GM21786 (cell line): ENCODE data around the gene ARHGEF12.

ENCODE experiments used
- ATAC-seq: cut with Tn5 transposase; IDR thresholded peaks from one replicate; pipeline ENCODE4 v1.9.1; 2021; ENCODE audit not compliant: unreplicated experiment

The ARHGEF12 gene

DNA sequence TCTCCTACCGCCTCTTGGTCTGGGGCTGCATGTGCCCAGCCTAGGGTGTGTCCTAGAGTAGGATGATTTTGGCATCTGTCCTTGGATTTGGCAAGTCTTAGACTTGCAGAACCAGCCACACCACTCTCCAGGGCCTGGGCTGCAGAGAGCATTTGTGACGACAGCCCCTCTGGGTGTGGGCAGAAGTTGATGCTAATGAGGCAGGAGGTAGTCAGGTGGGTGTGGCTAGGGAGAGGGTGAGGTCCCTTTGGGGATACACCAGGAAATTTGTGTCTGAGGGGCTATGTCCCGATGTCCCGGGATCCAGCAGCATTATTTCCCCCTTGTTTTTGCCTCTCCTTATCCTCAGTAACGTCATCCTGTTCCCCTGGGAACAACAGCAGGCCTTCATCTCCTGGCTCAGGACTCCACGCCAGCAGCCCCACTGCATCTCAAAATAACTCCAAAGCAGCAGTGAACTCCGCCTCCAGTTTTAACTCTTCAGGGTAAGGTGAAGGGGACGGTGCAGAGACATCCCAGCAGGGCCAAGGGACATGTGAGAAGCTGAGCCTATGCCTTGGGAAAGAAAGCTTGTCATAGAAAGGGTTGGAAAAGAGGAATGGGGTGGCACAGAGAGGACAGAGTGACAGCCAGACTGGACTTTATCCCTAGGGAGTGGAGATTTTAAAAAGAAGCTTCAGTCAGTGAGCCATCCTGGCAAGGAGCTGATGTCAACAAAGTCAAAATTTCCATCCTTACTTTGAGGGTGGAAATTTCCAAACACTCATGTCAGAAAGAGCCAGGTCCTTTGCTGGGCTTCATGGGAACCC lies 19.1 kb upstream of the ARHGEF12 start:
- ATAC-seq: no peak

GRCh38 chr11:120317689-120318480 lies 18.3 kb upstream of the ARHGEF12 start:
- ATAC-seq: no peak

GRCh38 chr11:120318906-120319305 lies 17.3 kb upstream of the ARHGEF12 start:
- no peak for ATAC-seq

DNA sequence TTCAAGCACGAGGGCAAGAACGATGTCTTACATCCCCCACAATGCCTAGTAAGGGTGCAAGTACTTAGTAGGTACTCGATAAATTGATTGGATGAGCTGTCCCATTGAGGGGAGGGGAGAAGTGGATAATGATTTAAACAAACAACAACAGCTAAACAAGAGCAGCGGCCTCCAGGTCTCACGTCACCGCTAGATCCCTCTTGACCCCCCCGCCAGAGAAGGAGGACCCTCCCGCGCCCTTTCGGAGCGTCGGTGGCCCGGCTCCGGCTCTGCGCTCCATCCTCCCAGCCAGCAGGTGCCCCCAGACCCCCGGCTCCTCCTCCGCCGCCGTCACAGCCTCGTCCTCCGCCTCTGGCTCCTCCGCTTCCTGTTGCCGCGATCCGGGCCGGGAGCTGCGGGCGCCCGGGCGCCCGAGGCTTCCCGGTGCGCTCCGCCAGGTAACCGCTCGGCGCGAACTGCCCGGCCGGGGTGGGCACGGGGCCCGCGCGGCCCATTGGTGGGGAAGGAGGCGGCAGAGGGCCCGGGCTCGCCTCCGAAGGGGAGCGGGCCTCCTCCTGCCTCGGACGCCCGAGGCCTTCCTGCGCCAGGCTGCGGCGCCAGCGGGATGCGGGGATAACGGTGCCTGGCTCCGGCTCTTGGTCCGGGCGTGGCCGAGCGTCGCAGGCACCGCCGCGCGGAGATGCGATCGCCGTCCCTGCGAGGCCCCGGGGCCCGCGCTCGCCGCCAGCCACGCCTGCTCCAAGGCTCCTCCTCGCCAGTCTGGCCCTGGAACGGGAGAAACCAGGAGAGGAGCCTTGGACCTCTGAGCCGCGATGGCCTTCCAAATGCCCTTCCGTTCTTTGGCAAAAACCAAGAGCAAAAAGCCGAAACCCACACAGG lies 11.0 kb upstream of the ARHGEF12 start, which contains the start of gene TLCD5:
TLCD5 (plus strand) TSS at position 368 of the 879 bp plus-strand sequence. CDS start 2,143 bp downstream, outside the sequence.
- peak; percentile 55 for ATAC-seq

DNA sequence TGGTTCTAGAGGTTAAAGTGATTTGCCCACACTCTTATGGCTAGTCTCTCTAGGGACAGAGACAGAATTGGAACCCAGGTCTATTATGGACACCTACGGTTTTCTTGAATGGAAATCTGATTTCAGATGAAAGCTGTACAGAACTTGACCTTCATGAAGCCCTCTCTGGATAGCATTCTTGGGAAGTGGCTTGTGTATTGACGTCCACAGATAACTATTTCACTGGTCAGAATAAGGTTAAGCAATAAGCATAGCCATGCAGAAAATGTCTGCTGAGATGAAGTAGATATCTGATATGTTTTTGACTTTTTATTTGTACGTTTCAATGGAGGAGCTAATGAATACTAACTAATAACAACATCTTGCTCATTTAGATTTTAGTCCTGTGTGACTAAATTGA lies 10.0 kb upstream of the ARHGEF12 start:
- ATAC-seq: no peak

GRCh38 chr11:120326845-120327281 lies 9.3 kb upstream of the ARHGEF12 start:
- no peak for ATAC-seq

DNA sequence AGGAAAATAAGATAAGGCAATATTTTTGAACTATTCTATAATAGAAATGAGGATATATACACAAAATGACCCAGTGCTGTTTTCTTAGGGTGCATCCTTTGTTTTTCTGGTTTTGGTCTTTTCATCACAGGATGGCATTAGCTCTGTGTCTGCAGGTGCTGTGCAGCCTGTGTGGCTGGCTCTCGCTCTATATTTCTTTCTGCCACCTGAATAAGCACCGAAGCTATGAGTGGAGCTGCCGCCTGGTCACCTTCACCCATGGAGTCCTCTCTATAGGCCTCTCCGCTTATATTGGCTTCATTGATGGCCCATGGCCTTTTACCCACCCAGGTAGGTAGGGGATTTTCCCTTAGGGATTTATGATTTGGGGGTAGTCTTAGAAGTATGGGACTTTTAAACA lies 8.9 kb upstream of the ARHGEF12 start:
- ATAC-seq: no peak

GRCh38 chr11:120329556-120329955 lies 6.7 kb upstream of the ARHGEF12 start:
- ATAC-seq: no peak

DNA sequence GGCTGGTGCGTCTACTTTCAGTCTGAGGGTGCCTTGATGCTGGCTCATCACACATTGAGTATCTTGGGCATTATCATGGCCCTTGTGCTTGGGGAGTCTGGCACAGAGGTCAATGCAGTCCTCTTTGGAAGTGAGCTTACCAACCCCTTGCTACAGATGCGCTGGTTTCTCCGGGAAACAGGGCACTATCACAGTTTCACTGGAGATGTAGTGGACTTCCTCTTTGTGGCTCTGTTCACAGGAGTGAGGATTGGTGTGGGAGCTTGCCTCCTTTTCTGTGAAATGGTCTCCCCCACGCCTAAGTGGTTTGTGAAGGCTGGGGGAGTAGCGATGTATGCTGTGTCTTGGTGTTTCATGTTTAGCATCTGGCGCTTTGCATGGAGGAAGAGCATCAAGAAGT lies 6.2 kb upstream of the ARHGEF12 start:
- no peak for ATAC-seq

GRCh38 chr11:120331301-120331996 lies 4.8 kb upstream of the ARHGEF12 start:
- no peak for ATAC-seq

- no peak for ATAC-seq
These were observed 3.1 kb upstream of the ARHGEF12 start for GRCh38 chr11:120332822-120333716.

- ATAC-seq: no peak
These were observed 2.4 kb upstream of the ARHGEF12 start for GRCh38 chr11:120333801-120334200.

DNA sequence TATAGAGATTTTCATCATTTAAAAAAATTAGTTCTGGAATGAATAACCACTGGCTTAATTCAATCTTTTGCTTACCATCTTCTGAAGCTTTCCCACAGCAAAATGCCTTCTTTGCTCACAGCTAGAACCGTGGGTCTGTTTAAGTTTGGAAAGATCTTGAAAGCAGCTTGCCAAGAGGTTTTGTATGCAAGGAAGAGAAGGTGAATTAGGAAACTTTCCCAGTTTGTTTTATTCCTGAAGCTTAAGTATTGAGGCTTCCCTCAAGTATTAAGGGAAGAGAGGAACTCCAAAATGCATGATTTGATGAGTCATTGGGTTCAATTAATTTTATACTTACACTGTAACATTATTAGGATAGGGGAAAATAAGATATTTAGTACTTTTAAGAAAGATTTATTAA lies 1.9 kb upstream of the ARHGEF12 start:
- ATAC-seq: no peak

DNA sequence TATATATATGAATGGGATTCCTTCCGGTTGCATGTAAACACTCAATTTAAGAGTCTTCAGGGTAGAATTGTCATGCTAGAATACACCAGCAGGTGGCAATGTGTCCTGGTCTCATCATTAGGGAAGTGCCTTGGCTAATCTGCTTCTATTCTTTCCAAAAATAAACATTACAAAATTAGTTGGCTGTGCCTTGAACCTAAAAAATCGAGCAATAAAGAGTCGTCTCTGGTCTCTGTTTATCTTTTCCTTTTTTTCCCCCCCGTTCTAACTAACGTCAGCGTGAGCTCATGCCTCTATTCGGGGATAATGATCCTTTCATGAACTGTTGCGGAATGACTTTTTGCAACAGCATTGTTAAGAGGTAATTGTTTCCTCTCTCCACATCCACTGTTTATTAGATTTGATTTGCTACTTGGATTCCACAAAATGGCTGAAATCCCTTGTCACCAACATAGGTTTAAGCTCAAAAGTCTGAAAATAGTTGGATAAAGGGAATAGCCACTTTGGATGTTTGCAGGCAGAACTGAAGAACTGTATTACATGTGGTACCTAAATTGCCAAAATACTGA lies 1.2 kb upstream of the ARHGEF12 start:
- ATAC-seq: no peak

DNA sequence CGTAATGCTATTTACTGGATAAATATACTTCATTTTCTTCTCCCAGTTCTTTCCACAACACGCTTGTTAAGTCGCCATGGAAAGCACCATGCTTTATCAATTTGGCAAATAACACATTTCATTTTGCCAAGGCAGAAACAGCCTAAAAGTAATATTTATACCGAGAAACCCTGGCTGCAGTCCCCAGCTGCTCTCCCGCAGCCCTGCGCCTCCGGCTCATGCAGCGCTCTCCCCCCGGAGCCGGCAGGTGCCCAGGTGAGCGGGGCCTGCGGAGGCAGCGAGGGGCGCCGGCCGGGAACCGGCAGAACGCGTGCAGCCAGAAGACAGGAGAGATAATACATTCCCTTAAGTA lies 681 bp upstream of the ARHGEF12 start:
- ATAC-seq: peak; percentile 10

DNA sequence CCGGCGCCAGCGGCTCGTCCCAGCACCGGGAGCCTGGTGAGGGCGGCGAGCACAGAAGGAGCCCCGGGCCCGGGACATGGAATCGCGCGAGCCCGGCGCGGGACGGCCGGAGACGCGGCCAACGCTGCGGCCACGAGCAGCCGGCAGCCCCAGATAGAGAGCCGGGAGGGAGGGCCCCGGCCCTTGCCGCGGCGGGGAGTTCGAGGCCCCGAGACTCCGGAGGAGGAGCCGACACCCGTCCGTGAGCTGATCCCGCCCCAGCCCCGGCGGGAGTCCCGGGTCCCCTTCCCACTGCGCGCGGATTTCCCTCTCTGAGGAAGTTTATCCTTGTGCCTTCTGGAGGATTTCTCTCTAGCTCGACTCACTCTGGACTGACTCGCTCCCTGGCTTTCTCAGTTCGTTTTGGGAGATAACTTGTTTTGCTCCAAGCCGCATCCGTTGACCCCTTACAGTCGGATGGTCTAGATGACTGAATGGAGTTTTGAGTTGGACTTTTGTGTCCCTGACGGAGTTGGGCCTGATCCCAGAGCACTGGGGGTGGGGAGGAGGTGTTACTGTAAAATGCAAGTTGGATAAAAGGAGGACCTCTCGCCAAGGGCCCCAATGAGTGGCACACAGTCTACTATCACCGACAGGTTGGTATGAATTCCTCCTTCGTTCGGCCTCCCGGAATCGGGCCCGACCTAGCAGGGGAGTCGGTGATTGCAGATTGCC lies 585 bp downstream of the ARHGEF12 start:
- ATAC-seq: peak; percentile 25

- no peak for ATAC-seq
These were observed 1.3 kb downstream of the ARHGEF12 start for GRCh38 chr11:120337355-120338106.
